ENCODE data around the gene CD6.

The CD6 gene

GRCh38 chr11:60948250-60948649 is 23.2 kb upstream of the CD6 start:
- Histone ChIP-seq H4K91ac (ENCODE audit: low read depth, low read length, poor library complexity) (no peak overlapping the region), H3K27ac (replicated peaks; ENCODE audit: low read length) (peak overlapping the region; percentile 8), H3K4ac (ENCODE audit: low read length) (no peak overlapping the region), H3K14ac (ENCODE audit: low read length) (no peak overlapping the region), H3K4me1 (ENCODE audit: control insufficient read depth in 2 of 2, insufficient read depth in 1 of 2, low read depth in 1 of 2, low read length in 2 of 2) (peaks cover 21 to 22% of the 10 kb centered on the region in 2 donors), H3K23ac (ENCODE audit: low read depth, low read length, poor library complexity) (no peak overlapping the region), H3K79me1 (ENCODE audit: low read depth, low read length) (peaks cover 2% of the 10 kb centered on the region), H3K9me3 (replicated peaks in 1 of 2; ENCODE audit: control insufficient read depth in 2 of 2, insufficient read depth in 1 of 2, low read depth in 1 of 2, low read length in 2 of 2) (no peaks in the 10 kb centered on the region), H2AFZ (ENCODE audit: low read length) (no peak overlapping the region), H3K4me2 (ENCODE audit: insufficient read depth, low read length, poor library complexity, severe bottlenecking) (no peak overlapping the region), H2AK5ac (ENCODE audit: low read depth, low read length) (peak overlapping the region; percentile 1), H3K18ac (ENCODE audit: low read length) (peak overlapping the region; percentile 1), H4K8ac (ENCODE audit: low read depth, low read length) (no peak overlapping the region), H2BK120ac (ENCODE audit: low read depth, low read length) (no peak overlapping the region), H3K4me3 (ENCODE audit: low read length in 2 of 2) (no peak overlapping the region), H2BK5ac (ENCODE audit: low read length) (no peak overlapping the region), H3K9ac (ENCODE audit: low read depth, low read length, poor library complexity) (no peak overlapping the region), H3K27me3 (ENCODE audit: control insufficient read depth in 3 of 3, insufficient read depth in 3 of 3, low read depth in 1 of 3, low read length in 3 of 3) (peaks cover 0 to 17% (median 3%) of the 10 kb centered on the region in 3 experiments), H2BK15ac (ENCODE audit: low read length) (no peak overlapping the region), H3K36me3 (replicated peaks in 1 of 2; ENCODE audit: control insufficient read depth in 2 of 2, insufficient read depth in 2 of 2, low read length in 2 of 2) (no peaks in the 10 kb centered on the region), H2BK12ac (ENCODE audit: low read length) (no peak overlapping the region)
- DNase-seq (ENCODE audit: low spot score): no peak
- WGBS, 2 donors (ENCODE audit: extremely low coverage in 2 of 2, insufficient read length in 2 of 2, insufficient replicate concordance in 1 of 2): no CpG with 5 or more reads among the region's 5 CpGs

- no peak overlapping the region for H2AFZ ChIP-seq (ENCODE audit: low read length)
- H2BK120ac ChIP-seq (ENCODE audit: low read depth, low read length): no peak overlapping the region
- H2AK5ac ChIP-seq (ENCODE audit: low read depth, low read length): no peak overlapping the region
- H3K4me2 ChIP-seq (ENCODE audit: insufficient read depth, low read length, poor library complexity, severe bottlenecking): no peak overlapping the region
- H4K91ac ChIP-seq (ENCODE audit: low read depth, low read length, poor library complexity): no peak overlapping the region
- no peaks in the 10 kb centered on the region for H3K9me3 ChIP-seq (replicated peaks in 1 of 2; ENCODE audit: control insufficient read depth in 2 of 2, insufficient read depth in 1 of 2, low read depth in 1 of 2, low read length in 2 of 2)
- H2BK15ac ChIP-seq (ENCODE audit: low read length): no peak overlapping the region
- no peak overlapping the region for H3K4me3 ChIP-seq (ENCODE audit: low read length in 2 of 2)
- H3K4ac ChIP-seq (ENCODE audit: low read length): no peak overlapping the region
- no peak overlapping the region for H3K9ac ChIP-seq (ENCODE audit: low read depth, low read length, poor library complexity)
- H3K18ac ChIP-seq (ENCODE audit: low read length): no peak overlapping the region
- H3K27ac ChIP-seq (replicated peaks; ENCODE audit: low read length): no peak overlapping the region
- no peak overlapping the region for H2BK12ac ChIP-seq (ENCODE audit: low read length)
- H3K36me3 ChIP-seq (replicated peaks in 1 of 2; ENCODE audit: control insufficient read depth in 2 of 2, insufficient read depth in 2 of 2, low read length in 2 of 2): no peaks in the 10 kb centered on the region
- no peak overlapping the region for H3K23ac ChIP-seq (ENCODE audit: low read depth, low read length, poor library complexity)
- no CpG with 5 or more reads among the region's 6 CpGs for WGBS, 2 donors (ENCODE audit: extremely low coverage in 2 of 2, insufficient read length in 2 of 2, insufficient replicate concordance in 1 of 2)
- H4K8ac ChIP-seq (ENCODE audit: low read depth, low read length): no peak overlapping the region
- peaks cover 0 to 17% (median 3%) of the 10 kb centered on the region in 3 experiments for H3K27me3 ChIP-seq (ENCODE audit: control insufficient read depth in 3 of 3, insufficient read depth in 3 of 3, low read depth in 1 of 3, low read length in 3 of 3)
- H3K14ac ChIP-seq (ENCODE audit: low read length): no peak overlapping the region
- H2BK5ac ChIP-seq (ENCODE audit: low read length): no peak overlapping the region
- no peak for DNase-seq (ENCODE audit: low spot score)
- H3K79me1 ChIP-seq (ENCODE audit: low read depth, low read length): peaks cover 2% of the 10 kb centered on the region
- H3K4me1 ChIP-seq (ENCODE audit: control insufficient read depth in 2 of 2, insufficient read depth in 1 of 2, low read depth in 1 of 2, low read length in 2 of 2): peaks cover 21 to 22% of the 10 kb centered on the region in 2 donors
Observed at GRCh38 chr11:60950024-60950423, 21.5 kb upstream of the CD6 start.

GRCh38 chr11:60950933-60951605 is 20.4 kb upstream of the CD6 start:
- peak overlapping the region; percentile 94 for H4K8ac ChIP-seq (ENCODE audit: low read depth, low read length)
- peaks cover 21 to 22% of the 10 kb centered on the region in 2 donors for H3K4me1 ChIP-seq (ENCODE audit: control insufficient read depth in 2 of 2, insufficient read depth in 1 of 2, low read depth in 1 of 2, low read length in 2 of 2)
- H2BK5ac ChIP-seq (ENCODE audit: low read length): peak overlapping the region; percentile 85
- peak overlapping the region; percentile 96 for H4K91ac ChIP-seq (ENCODE audit: low read depth, low read length, poor library complexity)
- no peak overlapping the region for H3K27ac ChIP-seq (replicated peaks; ENCODE audit: low read length)
- H2AK5ac ChIP-seq (ENCODE audit: low read depth, low read length): peak overlapping the region; percentile 81
- peak overlapping the region in 1 of 2 donors; percentile 76 for H3K4me3 ChIP-seq (ENCODE audit: low read length in 2 of 2)
- H3K23ac ChIP-seq (ENCODE audit: low read depth, low read length, poor library complexity): peak overlapping the region; percentile 74
- peak overlapping the region; percentile 83 for H3K9ac ChIP-seq (ENCODE audit: low read depth, low read length, poor library complexity)
- H3K18ac ChIP-seq (ENCODE audit: low read length): peak overlapping the region; percentile 99
- H2AFZ ChIP-seq (ENCODE audit: low read length): peak overlapping the region; percentile 79
- peak overlapping the region; percentile 95 for H2BK120ac ChIP-seq (ENCODE audit: low read depth, low read length)
- H3K27me3 ChIP-seq (ENCODE audit: control insufficient read depth in 3 of 3, insufficient read depth in 3 of 3, low read depth in 1 of 3, low read length in 3 of 3): peaks cover 2 to 17% (median 3%) of the 10 kb centered on the region in 3 experiments
- H3K9me3 ChIP-seq (replicated peaks in 1 of 2; ENCODE audit: control insufficient read depth in 2 of 2, insufficient read depth in 1 of 2, low read depth in 1 of 2, low read length in 2 of 2): no peaks in the 10 kb centered on the region
- peaks cover 2% of the 10 kb centered on the region for H3K79me1 ChIP-seq (ENCODE audit: low read depth, low read length)
- WGBS, 2 donors (ENCODE audit: extremely low coverage in 2 of 2, insufficient read length in 2 of 2, insufficient replicate concordance in 1 of 2): no CpG with 5 or more reads among the region's 86 CpGs
- H2BK12ac ChIP-seq (ENCODE audit: low read length): peak overlapping the region; percentile 97
- peak overlapping the region; percentile 60 for H3K4me2 ChIP-seq (ENCODE audit: insufficient read depth, low read length, poor library complexity, severe bottlenecking)
- peak overlapping the region; percentile 94 for H3K4ac ChIP-seq (ENCODE audit: low read length)
- H3K36me3 ChIP-seq (replicated peaks in 1 of 2; ENCODE audit: control insufficient read depth in 2 of 2, insufficient read depth in 2 of 2, low read length in 2 of 2): no peaks in the 10 kb centered on the region
- peak overlapping the region; percentile 63 for H3K14ac ChIP-seq (ENCODE audit: low read length)
- H2BK15ac ChIP-seq (ENCODE audit: low read length): peak overlapping the region; percentile 82
- no peak for DNase-seq (ENCODE audit: low spot score)

GRCh38 chr11:60951606-60951903 is 19.9 kb upstream of the CD6 start:
- no CpG with 5 or more reads among the region's 8 CpGs for WGBS, 2 donors (ENCODE audit: extremely low coverage in 2 of 2, insufficient read length in 2 of 2, insufficient replicate concordance in 1 of 2)
- Histone ChIP-seq H3K18ac (ENCODE audit: low read length) (peak overlapping the region; percentile 99), H3K14ac (ENCODE audit: low read length) (peak overlapping the region; percentile 43), H3K36me3 (replicated peaks in 1 of 2; ENCODE audit: control insufficient read depth in 2 of 2, insufficient read depth in 2 of 2, low read length in 2 of 2) (no peaks in the 10 kb centered on the region), H2BK5ac (ENCODE audit: low read length) (peak overlapping the region; percentile 85), H3K4me1 (ENCODE audit: control insufficient read depth in 2 of 2, insufficient read depth in 1 of 2, low read depth in 1 of 2, low read length in 2 of 2) (peaks cover 21% of the 10 kb centered on the region in 2 donors), H3K9me3 (replicated peaks in 1 of 2; ENCODE audit: control insufficient read depth in 2 of 2, insufficient read depth in 1 of 2, low read depth in 1 of 2, low read length in 2 of 2) (no peaks in the 10 kb centered on the region), H2BK15ac (ENCODE audit: low read length) (peak overlapping the region; percentile 88), H3K23ac (ENCODE audit: low read depth, low read length, poor library complexity) (peak overlapping the region; percentile 90), H2BK12ac (ENCODE audit: low read length) (peak overlapping the region; percentile 95), H3K27me3 (ENCODE audit: control insufficient read depth in 3 of 3, insufficient read depth in 3 of 3, low read depth in 1 of 3, low read length in 3 of 3) (peaks cover 2 to 17% (median 3%) of the 10 kb centered on the region in 3 experiments), H3K9ac (ENCODE audit: low read depth, low read length, poor library complexity) (peak overlapping the region; percentile 83), H2AK5ac (ENCODE audit: low read depth, low read length) (peak overlapping the region; percentile 92), H3K4me2 (ENCODE audit: insufficient read depth, low read length, poor library complexity, severe bottlenecking) (peak overlapping the region; percentile 60), H2BK120ac (ENCODE audit: low read depth, low read length) (peak overlapping the region; percentile 95), H3K4me3 (ENCODE audit: low read length in 2 of 2) (peak overlapping the region in 1 of 2 donors; percentile 38), H2AFZ (ENCODE audit: low read length) (peak overlapping the region; percentile 79), H3K4ac (ENCODE audit: low read length) (no peak overlapping the region), H3K27ac (replicated peaks; ENCODE audit: low read length) (no peak overlapping the region), H4K8ac (ENCODE audit: low read depth, low read length) (peak overlapping the region; percentile 99), H4K91ac (ENCODE audit: low read depth, low read length, poor library complexity) (peak overlapping the region; percentile 96), H3K79me1 (ENCODE audit: low read depth, low read length) (peaks cover 2% of the 10 kb centered on the region)
- DNase-seq (ENCODE audit: low spot score): no peak

All from neuronal stem cell (in vitro differentiated cells).